IPS DF 4.7 (cell line): ENCODE results near the gene HLA-DPA1.

Source experiments
- DNase-seq: peaks from one replicate; pipeline ENCODE4 v3.0.0-alpha.2; 2013; ENCODE audit warnings: low spot score; ENCODE audit errors: extremely low read depth

The HLA-DPA1 gene

DNA sequence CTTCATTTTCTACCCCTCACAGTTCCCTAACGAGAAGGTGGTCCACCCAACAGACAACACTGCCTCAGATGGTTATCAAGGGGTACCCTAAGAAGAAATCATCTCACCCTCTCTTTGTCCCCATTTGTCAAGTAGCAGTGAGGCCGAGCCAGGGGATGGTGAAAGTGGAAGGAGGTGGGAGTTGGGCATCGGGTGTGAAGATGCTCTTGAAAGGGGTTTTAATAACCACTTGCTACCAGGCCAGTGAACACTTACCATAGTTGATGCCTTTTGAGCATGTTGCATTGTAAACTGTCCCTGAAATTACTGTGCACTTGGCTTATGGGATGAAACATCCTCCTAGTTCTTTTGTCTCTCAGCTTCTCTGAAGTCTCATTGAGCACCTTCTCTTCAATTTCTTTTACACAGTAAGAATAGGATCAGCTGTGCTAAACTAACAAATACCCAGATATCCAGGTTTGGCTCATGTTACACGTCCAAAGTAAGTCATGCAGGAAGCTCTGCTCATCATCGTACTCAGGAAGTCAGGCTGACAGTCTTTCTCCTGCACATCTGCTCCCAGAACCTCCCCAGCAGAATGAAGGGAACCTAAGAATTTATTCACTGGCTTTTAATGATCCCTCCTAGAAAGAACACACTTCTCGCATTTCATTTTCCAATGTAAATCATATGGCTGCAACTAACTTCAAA is 15.6 kb upstream of the HLA-DPA1 start:
- no peak for DNase-seq

DNA sequence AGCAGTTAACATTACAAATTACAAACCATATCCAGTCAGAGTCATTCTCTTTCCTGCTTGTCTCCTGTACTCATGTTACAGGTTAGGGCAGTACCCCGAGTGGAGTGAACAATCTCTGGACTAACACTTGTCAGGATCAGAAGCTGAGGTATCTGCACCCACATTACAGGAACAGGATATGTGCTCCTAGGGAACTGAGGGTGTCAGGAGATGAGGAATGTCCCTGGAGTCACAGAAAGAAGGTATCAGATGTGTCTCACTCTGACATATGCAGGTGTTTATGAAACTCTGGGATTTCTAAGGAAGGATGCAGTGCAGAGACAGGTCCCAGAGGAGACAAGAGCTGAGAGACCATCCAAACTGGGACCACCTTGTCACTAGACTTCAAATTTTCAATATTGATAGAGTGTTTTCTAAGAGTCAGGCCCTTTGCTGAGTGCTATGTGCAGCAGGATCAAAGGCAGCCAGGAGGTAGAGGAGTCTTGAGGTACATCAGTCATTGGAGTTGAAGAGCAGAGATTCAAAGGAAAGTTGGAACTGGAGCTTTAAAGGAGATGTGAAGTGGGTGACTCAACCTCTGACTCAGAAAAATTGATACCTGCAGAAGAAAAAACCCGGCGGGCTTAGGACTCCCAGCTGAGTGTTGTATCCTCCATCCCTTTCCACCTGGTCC is 14.9 kb upstream of the HLA-DPA1 start:
- no peak for DNase-seq

DNA sequence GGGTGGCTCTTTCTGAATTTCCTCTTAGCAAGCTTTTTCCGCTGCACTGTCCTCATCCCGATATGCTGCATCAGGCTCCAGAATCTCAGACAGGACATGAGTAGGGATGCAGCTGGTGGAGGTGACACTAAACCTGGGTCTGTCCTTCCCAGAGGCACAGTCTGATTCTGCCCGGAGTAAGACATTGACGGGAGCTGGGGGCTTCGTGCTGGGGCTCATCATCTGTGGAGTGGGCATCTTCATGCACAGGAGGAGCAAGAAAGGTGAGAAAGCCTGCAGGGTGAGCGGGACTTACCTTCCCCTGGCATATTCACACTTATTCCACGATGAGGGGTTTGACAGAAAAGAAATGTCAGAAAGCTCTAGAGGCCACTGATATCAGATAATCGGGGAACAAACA is 12.2 kb upstream of the HLA-DPA1 start:
- no peak for DNase-seq

DNA sequence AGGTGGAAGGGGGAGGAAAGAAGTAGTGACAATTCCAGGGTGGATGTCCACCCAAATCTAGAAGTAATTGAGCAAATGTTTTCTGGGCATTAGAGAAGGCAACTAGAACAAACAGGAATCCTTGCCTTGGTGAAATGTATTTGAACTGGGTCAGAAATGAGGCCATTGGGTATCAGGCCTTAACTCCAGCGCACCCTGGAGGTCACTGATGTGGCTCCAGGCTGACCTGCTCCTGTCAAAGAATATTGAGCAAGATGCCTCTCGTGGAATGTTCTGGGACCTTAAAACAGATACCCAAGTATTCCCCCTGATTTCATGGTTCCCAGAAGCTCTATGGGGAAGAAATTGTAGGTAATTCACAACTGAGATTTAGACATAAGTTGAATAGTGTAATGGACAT is 9.3 kb upstream of the HLA-DPA1 start:
- DNase-seq: no peak

DNA sequence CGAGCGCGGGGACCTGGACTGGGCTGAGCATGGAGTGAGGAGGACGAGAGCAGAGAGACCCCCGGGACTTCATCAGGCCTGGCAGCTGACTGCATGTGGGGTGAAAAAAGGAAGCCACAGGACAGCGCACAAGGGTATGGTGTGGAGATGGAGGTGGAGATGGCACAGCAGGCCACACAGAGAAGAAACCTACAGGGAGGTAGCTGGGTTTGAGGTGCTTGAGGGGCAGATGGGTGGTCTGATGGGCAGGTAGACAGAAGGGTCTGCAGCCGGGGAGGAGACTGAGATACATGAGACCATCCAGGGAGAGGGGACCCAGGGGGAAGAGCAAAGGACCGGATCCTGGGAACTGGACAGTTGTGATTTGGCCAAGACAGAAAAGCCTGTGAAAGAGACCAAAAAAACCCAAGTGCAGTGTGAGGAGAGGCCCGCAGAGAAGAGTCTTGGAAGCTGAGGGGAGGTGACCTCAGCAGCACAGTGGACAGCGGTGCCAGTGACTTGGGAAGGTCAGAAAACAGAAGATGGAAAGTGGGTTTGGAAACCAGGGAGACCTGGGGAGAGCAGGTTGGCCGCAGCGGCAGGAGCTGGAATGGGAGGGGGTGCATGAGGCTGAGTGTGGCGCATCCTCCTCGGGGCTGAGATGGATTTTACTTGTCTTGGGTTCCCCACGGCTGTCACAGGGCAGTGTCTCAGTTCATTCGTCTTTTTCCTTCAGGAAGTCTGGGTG is 7.8 kb upstream of the HLA-DPA1 start:
- DNase-seq: no peak

DNA sequence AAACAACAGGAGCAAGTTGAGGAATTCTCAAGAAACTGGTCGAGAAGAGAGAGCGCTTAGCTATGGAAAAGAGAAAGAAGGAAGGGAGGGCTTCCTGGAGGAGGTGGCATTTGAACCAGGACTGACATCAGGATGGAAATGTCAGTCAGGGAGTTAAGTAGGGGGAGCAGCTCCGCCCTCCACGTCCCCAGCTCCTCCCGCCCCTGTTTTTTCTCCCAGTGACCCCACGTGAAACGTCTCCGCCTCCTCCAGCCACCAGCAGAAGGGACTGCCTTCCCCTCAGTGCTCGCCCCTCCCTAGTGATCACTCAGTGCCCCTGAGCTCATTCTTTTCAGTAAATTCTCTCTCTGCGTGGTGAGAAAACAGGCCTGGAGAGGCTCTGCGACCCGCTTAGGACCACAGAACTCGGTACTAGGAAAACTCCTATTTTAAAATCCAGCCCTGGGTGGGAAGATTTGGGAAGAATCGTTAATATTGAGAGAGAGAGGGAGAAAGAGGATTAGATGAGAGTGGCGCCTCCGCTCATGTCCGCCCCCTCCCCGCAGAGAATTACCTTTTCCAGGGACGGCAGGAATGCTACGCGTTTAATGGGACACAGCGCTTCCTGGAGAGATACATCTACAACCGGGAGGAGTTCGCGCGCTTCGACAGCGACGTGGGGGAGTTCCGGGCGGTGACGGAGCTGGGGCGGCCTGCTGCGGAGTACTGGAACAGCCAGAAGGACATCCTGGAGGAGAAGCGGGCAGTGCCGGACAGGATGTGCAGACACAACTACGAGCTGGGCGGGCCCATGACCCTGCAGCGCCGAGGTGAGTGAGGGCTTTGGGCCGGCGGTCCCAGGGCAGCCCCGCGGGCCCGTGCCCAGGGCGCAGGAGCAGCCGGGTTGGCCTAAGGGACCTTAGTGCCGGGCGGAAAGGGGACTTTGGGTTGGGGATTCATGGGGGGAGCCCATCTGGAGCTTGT is 7.0 kb upstream of the HLA-DPA1 start:
- DNase-seq: peak; percentile 62

DNA sequence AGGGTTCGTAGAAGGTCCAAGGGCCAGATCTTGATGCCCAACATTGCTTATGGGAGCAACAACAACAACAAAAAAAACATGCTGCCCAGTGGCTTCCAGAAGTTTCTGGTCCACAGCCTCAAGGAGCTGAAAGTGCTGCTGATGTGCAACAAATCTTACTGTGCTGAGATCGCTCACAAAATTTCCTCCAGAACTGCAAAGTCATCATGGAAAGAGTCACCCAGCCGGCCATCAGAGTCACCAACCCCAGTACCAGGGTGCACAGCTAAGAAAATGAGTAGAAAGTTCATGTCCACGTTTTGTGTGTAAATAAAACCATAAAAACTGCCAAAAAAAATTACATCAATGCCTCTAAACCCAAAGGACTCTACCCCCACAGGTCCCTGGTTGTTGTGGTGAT is 6.1 kb upstream of the HLA-DPA1 start:
- DNase-seq: no peak

DNA sequence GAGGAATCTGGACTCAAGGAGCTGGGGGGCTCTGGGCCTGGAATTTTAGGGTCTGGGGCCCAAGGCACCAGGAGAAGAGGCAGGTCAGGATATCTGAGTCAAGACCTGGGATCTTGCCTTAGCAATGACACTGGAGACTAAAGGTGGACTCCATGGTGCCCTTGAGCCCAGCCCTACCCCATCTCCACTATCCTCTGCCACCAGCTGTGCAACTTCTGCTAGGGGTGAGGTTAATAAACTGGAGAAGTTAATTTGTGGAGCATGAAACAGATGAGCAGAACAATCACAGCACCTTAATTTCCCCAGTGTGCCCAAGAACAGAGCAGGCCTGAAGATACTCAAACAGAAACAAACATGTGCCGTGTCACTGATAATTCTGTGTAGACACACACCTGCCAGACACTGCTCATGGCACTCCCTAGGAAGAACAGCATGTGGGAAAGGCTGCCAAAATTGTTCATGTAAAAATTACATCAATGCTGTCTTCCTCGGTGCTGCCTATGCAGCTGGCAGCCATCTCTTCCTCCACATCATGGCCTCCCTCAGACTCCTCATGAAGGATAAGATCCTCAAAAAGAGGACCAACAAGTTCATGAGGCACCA is 5.6 kb upstream of the HLA-DPA1 start:
- no peak for DNase-seq

DNA sequence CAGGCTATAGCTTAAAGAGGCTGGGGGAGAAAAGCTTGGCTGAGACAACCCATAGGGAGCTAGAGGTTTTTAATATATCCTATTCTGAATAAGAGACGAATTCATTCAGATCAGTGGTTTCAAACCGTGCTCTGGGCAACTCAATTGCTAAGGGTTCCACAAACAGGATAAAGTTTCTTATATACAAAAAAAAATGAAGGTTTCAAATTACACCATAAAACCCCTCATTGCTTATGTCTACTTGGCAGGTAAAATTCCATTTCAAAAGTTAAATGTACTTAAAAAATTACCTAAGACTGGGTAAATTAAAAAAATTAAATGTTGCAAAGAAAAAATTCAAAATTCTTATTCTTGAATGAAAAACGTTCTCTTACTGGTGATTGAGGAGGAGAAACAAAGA is 5.0 kb upstream of the HLA-DPA1 start:
- DNase-seq: no peak

DNA sequence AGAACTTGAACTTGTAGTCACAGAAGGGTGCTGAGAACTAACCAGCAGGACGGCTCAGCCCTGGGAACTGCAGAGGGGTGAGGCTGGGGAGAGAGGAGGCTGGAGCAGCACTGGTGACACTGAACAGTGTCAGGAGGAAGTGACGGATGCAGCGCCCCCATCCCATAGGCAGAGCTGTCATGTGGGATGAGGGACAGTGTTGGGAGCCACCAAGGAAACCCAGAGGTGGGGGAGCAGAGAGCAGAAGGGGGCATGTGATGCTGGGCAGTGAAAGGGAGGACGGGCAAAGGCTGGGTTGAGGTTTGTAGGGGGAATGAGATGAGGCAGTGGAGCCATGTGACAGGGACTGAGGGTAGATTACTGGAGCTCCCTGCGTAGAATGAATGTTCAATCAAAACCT is 4.5 kb upstream of the HLA-DPA1 start:
- DNase-seq: no peak

DNA sequence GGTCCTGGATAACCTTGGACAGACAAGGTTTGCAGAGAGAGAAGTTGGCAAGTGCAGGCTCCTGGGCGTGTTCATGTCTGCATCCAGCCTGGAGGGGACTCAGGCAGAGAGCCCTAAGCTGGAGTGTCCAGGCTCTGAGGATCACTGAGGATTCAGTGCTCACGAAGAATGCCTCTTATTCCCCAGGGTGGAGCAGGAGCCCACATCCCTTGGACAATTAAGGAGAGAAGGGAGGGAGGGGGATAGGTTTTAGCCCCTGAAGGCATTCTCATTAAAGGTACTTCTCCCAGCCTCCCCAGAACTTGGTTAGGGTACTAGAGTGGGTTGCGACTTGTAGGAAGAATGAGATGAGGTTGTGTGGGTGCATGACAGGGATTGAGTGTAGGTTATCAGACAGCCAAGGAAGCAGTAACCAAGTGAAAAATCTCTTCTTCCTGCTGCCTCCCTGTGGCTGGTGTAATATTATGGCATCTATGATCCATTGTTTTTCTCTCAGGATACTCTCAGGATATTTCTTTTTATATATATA is 3.0 kb upstream of the HLA-DPA1 start:
- no peak for DNase-seq

DNA sequence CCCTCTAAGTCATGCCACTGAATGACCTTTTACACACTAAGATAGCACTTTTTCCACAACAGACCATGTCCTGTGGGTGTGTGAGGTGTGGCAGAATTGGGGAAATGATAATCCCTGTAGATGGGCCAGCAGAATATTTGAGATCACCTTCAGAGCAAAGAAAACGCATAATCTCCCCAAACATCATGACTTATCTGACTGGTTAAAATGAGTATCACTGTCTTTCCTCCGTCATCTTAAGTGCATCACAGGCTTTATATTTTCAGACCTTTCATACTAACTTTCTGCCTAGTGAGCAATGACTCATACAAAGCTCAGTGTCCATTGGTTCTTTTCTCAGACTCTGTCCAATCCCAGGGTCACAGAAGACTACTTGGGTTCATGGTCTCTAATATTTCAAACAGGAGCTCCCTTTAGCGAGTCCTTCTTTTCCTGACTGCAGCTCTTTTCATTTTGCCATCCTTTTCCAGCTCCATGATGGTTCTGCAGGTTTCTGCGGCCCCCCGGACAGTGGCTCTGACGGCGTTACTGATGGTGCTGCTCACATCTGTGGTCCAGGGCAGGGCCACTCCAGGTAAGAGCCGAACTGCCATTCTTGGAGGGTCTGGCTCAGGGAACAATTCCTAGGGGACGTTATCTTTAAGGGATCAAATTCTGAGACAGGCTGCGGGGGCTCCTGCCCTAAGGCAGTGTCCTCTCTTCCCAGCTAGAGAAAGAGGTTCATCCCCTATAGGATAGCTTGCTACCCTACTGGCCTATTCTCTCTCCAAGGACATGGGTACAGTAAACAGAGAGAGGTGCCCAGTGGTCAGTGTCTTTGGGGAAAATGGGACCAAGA is 2.3 kb upstream of the HLA-DPA1 start, which contains the start of gene HLA-DPB1:
Gene HLA-DPB1 (plus strand): TSS at position 423 of the 838 bp plus-strand sequence. CDS start 52 bp downstream, at position 475.
- no peak for DNase-seq

DNA sequence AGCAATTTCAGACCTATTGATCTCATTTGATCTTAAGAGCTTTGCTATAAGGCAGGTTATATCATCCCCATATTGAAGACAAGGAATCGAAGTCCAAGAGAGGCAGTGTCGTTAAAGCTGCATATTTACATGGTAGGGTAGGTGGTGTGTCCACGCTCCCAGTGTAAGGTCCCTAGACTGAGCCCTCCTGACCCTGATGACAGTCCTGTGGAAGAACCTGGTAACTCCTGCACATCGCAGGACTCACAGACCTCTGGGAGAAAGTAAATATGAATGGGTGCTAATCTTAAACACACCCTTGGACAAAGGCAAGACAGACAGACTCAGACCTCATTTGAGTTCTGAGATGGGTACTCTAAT is 1.7 kb upstream of the HLA-DPA1 start:
- DNase-seq: no peak

DNA sequence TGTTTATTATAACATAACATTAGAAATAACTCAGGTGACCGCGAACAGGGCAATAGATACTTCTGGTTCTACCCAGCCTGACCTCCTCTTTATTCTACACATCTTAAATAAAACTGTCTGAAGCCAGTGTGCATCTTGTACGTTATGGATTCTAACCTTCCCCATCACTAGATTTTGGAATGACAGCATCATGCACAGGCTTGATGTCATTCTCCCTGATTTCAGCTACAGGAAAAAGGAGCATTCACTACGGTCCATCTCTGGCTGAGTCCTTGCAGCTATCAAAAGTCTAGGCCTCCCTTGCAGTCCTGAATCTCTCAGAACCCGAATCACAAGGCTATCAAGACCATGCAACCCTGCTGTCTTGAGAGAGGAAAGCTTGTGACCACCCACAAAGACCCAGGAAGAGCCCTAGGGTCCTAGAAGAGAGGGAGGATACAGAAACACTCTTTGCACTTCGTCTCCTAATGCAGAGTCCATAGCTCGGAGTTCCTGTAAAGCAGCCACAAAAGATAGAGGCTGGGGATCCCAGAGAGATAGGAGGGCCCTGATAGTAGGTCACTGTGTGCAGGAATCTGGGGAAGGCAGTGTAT is 845 bp downstream of the HLA-DPA1 start:
- DNase-seq: no peak

DNA sequence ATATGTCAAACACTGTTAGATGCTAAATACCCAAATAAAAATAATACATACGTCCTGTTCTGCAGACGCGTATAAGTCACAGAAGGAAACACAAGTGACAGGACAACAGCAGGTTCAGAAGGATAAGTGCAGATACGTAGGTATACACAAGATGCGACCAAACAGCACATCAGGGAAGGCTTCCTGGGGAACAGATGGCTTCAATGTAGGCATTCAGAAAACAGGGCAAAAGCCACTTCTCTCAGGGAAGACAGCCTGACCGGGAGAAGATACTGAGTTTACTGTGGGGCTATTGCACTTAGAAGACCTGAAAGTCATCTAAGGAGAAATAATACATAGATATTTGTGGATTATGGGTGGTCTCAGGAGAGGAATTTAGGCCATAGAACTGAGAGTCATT is 1.9 kb downstream of the HLA-DPA1 start:
- DNase-seq: no peak

DNA sequence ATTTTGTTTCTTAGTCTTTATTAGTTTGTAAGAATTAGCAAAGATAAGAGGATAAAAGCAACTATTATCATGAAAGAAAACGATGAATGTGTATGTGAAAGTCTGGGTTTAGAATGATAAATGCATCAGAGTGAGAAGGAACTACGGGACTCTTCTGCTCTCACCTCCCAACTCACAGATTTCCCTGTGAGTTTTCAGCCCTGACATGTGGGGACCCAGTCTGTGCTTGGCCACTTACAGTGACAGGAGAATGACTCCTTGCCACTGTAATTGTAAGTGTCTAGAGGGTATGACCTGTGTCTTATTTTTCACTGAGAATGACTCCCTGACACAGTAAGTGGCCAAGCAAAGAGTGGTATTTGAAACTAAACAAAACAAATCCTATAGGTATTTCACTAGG is 2.5 kb downstream of the HLA-DPA1 start:
- DNase-seq: no peak

DNA sequence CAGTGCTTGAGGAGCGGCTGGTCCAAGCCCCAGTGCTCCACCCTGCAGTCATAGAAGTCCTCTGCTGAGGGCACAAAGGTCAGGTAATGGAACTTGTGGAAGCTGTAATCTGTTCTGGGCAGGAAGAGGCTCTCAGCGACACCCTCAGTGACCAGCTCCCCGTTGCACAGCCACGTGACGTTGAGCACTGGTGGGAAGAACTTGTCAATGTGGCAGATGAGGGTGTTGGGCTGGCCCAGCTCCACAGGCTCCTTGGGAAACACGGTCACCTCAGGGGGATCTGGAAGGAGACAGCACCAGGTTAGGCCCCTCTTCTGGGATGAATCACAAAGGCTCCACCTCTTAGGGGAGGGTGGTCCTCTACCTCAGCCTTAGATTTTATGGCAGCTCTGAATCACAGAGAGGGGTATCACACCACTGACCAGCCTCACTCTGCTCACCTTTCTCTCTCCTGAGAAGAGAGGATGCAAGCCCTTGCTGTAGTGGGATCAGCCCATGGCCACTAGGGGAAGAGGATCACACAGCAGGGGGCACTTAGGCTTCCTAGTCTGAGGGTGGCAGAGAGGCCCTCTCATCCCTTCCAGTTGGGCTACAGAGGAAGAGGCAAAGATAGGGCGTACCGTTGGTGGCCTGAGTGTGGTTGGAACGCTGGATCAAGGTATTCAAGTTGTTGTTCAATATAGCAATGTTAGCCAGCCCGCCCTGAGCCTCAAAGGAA is 4.3 kb downstream of the HLA-DPA1 start:
- DNase-seq: no peak

DNA sequence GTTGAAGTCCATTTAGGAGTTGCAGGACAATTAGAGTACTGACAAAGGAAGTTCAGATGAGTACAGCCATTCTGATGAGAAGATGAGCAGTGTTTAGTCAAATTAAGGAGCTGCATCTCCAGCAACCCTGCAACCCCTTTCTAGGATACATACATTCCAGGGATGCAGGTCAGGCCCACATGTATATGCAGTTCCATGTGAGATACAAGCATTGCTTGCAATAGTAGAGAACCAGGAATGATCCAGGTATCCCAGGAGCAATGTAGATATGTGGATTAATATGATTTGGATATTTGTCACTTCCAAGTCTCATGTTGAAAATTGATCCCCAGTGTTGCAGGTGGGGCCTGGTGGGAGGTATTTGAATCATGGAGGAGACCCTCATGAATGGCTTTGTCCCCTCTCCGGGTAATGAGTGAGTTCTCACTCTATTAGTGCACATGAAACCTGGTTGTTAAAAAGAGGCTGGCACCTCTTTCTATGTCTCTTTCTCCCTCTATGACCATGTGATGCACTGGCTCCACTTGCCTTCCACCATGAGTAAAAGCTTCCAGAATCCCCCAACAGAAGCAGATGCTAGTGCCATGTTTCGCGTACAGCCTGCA is 6.4 kb downstream of the HLA-DPA1 start:
- no peak for DNase-seq
